Measurements from ENCODE around the gene ATP2C2.

The ATP2C2 gene

GRCh38 chr16:84475643-84476240, 107.4 kb downstream of the ATP2C2 start:
- DNase-seq (ENCODE audit: low spot score): no peak

GRCh38 chr16:84476401-84476800, 108.1 kb downstream of the ATP2C2 start:
- DNase-seq (ENCODE audit: low spot score): no peak

GRCh38 chr16:84477661-84478060, 109.3 kb downstream of the ATP2C2 start:
- DNase-seq (ENCODE audit: low spot score): no peak

- DNase-seq (ENCODE audit: low spot score): peak; percentile 70
Measured at GRCh38 chr16:84478172-84478947, 110.0 kb downstream of the ATP2C2 start.

GRCh38 chr16:84479716-84480450, 111.5 kb downstream of the ATP2C2 start:
- DNase-seq (ENCODE audit: low spot score): no peak

- no peak for DNase-seq (ENCODE audit: low spot score)
Measured at GRCh38 chr16:84481051-84481735, 112.9 kb downstream of the ATP2C2 start.

GRCh38 chr16:84482001-84482891, 113.9 kb downstream of the ATP2C2 start:
- no peak for DNase-seq (ENCODE audit: low spot score)

GRCh38 chr16:84482951-84483881, 114.9 kb downstream of the ATP2C2 start:
- DNase-seq (ENCODE audit: low spot score): no peak

- DNase-seq (ENCODE audit: low spot score): no peak
Measured at GRCh38 chr16:84483882-84484565, 115.7 kb downstream of the ATP2C2 start.

- DNase-seq (ENCODE audit: low spot score): peak; percentile 55
Measured at GRCh38 chr16:84484579-84485254, 116.4 kb downstream of the ATP2C2 start.

- DNase-seq (ENCODE audit: low spot score): no peak
Measured at GRCh38 chr16:84485255-84486010, 117.1 kb downstream of the ATP2C2 start.

- no peak for DNase-seq (ENCODE audit: low spot score)
Measured at GRCh38 chr16:84486126-84486525, 117.8 kb downstream of the ATP2C2 start.

GRCh38 chr16:84486551-84487235, 118.4 kb downstream of the ATP2C2 start:
- DNase-seq (ENCODE audit: low spot score): no peak

GRCh38 chr16:84487358-84487757, 119.0 kb downstream of the ATP2C2 start:
- no peak for DNase-seq (ENCODE audit: low spot score)

- no peak for DNase-seq (ENCODE audit: low spot score)
Measured at GRCh38 chr16:84489131-84489530, 120.8 kb downstream of the ATP2C2 start.

GRCh38 chr16:84495506-84495905, 127.2 kb downstream of the ATP2C2 start:
- DNase-seq (ENCODE audit: low spot score): no peak

GRCh38 chr16:84496991-84497390, 128.7 kb downstream of the ATP2C2 start:
- DNase-seq (ENCODE audit: low spot score): no peak

Measured in GM03348 (cell line).